CD14-positive monocyte (primary cell): ENCODE measurements around the gene SLC18A3. TPM values are rescaled to one million over a fixed set of nuclear protein-coding genes. Genes with fewer than 3 reads are reported as not detected.

Source experiments
- DNase-seq, 3 donors: peaks; one replicate each; pipeline ENCODE4 v3.0.0-alpha.2; 2011 to 2022
- H2AFZ ChIP-seq: 2 replicates; pipeline ENCODE4 v1.6.0; 2012; ENCODE audit warnings: mild to moderate bottlenecking, low read depth, low read length, inconsistent platforms; ENCODE audit not compliant: insufficient read depth, poor library complexity, severe bottlenecking
- H3K27ac ChIP-seq, 2 donors: 1 replicate in 1 of 2; 2 replicates in 1 of 2; pipeline ENCODE4 v1.5.1; 2012 to 2013; ENCODE audit warnings: low read length in 2 of 2, control low read depth in 1 of 2, inconsistent platforms in 1 of 2, low read depth in 1 of 2, mild to moderate bottlenecking in 1 of 2
- H3K27me3 ChIP-seq, 2 donors: one replicate each; pipeline versions ENCODE4 v1.6.0 to v1.6.1; 2011 to 2013; ENCODE audit warnings: low read length in 2 of 2; ENCODE audit not compliant: control insufficient read depth in 2 of 2, insufficient read depth in 2 of 2
- H3K36me3 ChIP-seq, 2 donors: replicated peaks in 1 of 2; 1 replicate in 1 of 2; 2 replicates in 1 of 2; pipeline versions ENCODE4 v1.5.1 to v1.6.1; 2012 to 2013; ENCODE audit warnings: low read length in 2 of 2, control low read depth in 1 of 2, inconsistent platforms in 1 of 2, mild to moderate bottlenecking in 1 of 2; ENCODE audit not compliant: insufficient read depth in 2 of 2, control insufficient read depth in 1 of 2
- H3K4me1 ChIP-seq, 2 donors: 1 replicate in 1 of 2; 2 replicates in 1 of 2; pipeline versions ENCODE4 v1.5.1 to v1.6.1; 2012 to 2013; ENCODE audit warnings: low read length in 2 of 2, control low read depth in 1 of 2, inconsistent platforms in 1 of 2, mild to moderate bottlenecking in 1 of 2, moderate library complexity in 1 of 2; ENCODE audit not compliant: insufficient read depth in 2 of 2, control insufficient read depth in 1 of 2
- H3K4me2 ChIP-seq: replicated peaks from 2 replicates; pipeline ENCODE3; 2012; ENCODE audit warnings: low read length, moderate library complexity, mild to moderate bottlenecking; ENCODE audit not compliant: poor library complexity, severe bottlenecking; ENCODE audit errors: extremely low read depth
- H3K4me3 ChIP-seq, 3 experiments: fragments of 200-600 bp in 1 of 3; sonication (generic) in 1 of 3; replicated peaks in 1 of 3; 1 replicate in 2 of 3; 2 replicates in 1 of 3; pipeline ENCODE4 v1.5.1; 2011 to 2013; ENCODE audit warnings: low read length in 3 of 3, mild to moderate bottlenecking in 3 of 3, control low read depth in 2 of 3, low read depth in 2 of 3, inconsistent platforms in 1 of 3, moderate library complexity in 1 of 3
- H3K79me2 ChIP-seq: 2 replicates; pipeline ENCODE4 v1.6.0; 2012; ENCODE audit warnings: mild to moderate bottlenecking, control low read depth, inconsistent platforms, low read length, moderate library complexity; ENCODE audit not compliant: insufficient read depth
- H3K9ac ChIP-seq: 2 replicates; pipeline ENCODE4 v1.6.0; 2017; ENCODE audit warnings: low read length, mild to moderate bottlenecking; ENCODE audit not compliant: insufficient read depth, poor library complexity, severe bottlenecking
- H3K9me3 ChIP-seq, 2 donors: replicated peaks in 1 of 2; 1 replicate in 1 of 2; 2 replicates in 1 of 2; pipeline versions ENCODE4 v1.5.1 to v1.6.1; 2012 to 2013; ENCODE audit warnings: low read length in 2 of 2, control low read depth in 1 of 2; ENCODE audit not compliant: control insufficient read depth in 1 of 2, insufficient read depth in 1 of 2
- H4K20me1 ChIP-seq: 2 replicates; pipeline ENCODE4 v1.6.0; 2012; ENCODE audit warnings: mild to moderate bottlenecking, low read length, control low read depth, moderate library complexity; ENCODE audit not compliant: insufficient read depth
- H3K27ac Mint-ChIP-seq, 7 donors: one replicate each; pipeline ENCODE4 v1.8.0; 2020; ENCODE audit warnings: mild to moderate bottlenecking in 7 of 7, mixed read lengths in 7 of 7, moderate library complexity in 6 of 7, inconsistent platforms in 2 of 7
- H3K27me3 Mint-ChIP-seq, 3 donors: one replicate each; pipeline ENCODE4 v1.8.0; 2021 to 2022; ENCODE audit warnings: low read depth in 3 of 3, mild to moderate bottlenecking in 3 of 3, mixed read lengths in 3 of 3, moderate library complexity in 3 of 3, inconsistent platforms in 1 of 3
- H3K36me3 Mint-ChIP-seq, 2 donors: one replicate each; pipeline ENCODE4 v1.8.0; 2020; ENCODE audit warnings: mixed read lengths in 2 of 2, inconsistent platforms in 1 of 2, mild to moderate bottlenecking in 1 of 2
- H3K4me1 Mint-ChIP-seq: one replicate; pipeline ENCODE4 v1.8.0; 2020; ENCODE audit warnings: mild to moderate bottlenecking, mixed read lengths
- H3K4me3 Mint-ChIP-seq, 2 donors: one replicate each; pipeline ENCODE4 v1.8.0; 2020; ENCODE audit warnings: mild to moderate bottlenecking in 2 of 2, mixed read lengths in 2 of 2, moderate library complexity in 1 of 2
- H3K9me3 Mint-ChIP-seq, 7 donors: one replicate each; pipeline ENCODE4 v1.8.0; 2020 to 2022; ENCODE audit warnings: mixed read lengths in 7 of 7, mild to moderate bottlenecking in 6 of 7, moderate library complexity in 6 of 7, inconsistent platforms in 2 of 7
- CTCF ChIP-seq: fragments of 200-600 bp; IDR thresholded peaks from one replicate; pipeline ENCODE4 v1.8.0; 2022; ENCODE audit warnings: antibody characterized with exemption, mild to moderate bottlenecking
- WGBS: methylation state at CpG from one replicate; pipeline ENCODE4 v1.1.5; 2013; ENCODE audit warnings: missing lambda C conversion rate; ENCODE audit not compliant: insufficient coverage; 5-methylcytosine and 5-hydroxymethylcytosine counted together
- intact Hi-C, 2 donors: fragments of 100-400 bp; cut with micrococcal nuclease; formaldehyde crosslinking; loops; one replicate each; pipeline versions ENCODE4 v1.15.0 to v1.15.1; 2023
- polyA plus RNA-seq, 3 donors: library from polyadenylated mRNA; depleted of rRNA in 1 of 3; unstranded in 2 of 3; stranded (reverse) in 1 of 3; fragments of 300-500 nt in 2 of 3; fragments of >200 nt in 1 of 3; fragmentation: Illumina TruSeq in 2 of 3; gene quantifications; 1 replicate in 2 of 3; 2 replicates in 1 of 3; pipeline ENCODE4 v1.2.3, GENCODE V29; 2012 to 2021

The SLC18A3 gene
- polyA plus RNA-seq, 3 donors = not detected

- H3K4me3 Mint-ChIP-seq = no peak overlapping the region
- Histone ChIP-seq H3K27ac (no peak overlapping the region), H2AFZ (no peak overlapping the region), H3K27me3 (no peaks in the 10 kb centered on the region), H4K20me1 (no peaks in the 10 kb centered on the region), H3K4me1 (peaks cover 10 to 13% of the 10 kb centered on the region in 2 donors), H3K79me2 (no peaks in the 10 kb centered on the region), H3K4me3 (no peak overlapping the region), H3K9ac (no peak overlapping the region), H3K4me2 (no peak overlapping the region), H3K36me3 (no peaks in the 10 kb centered on the region), H3K9me3 (no peaks in the 10 kb centered on the region)
- DNase-seq = no peak
- peaks cover 0 to 6% (median 2%) of the 10 kb centered on the region in 7 donors for H3K9me3 Mint-ChIP-seq
- H3K4me1 Mint-ChIP-seq = peaks cover 26% of the 10 kb centered on the region
- peaks cover 11 to 20% (median 16%) of the 10 kb centered on the region in 3 donors for H3K27me3 Mint-ChIP-seq
- no peaks in the 10 kb centered on the region for H3K36me3 Mint-ChIP-seq
- intact Hi-C loops = no loop called here
- WGBS = 94% methylated on average over 2 of the region's 4 CpGs
- no peak for TF ChIP-seq CTCF
- no peak overlapping the region for H3K27ac Mint-ChIP-seq
Observed at GRCh38 chr10:49647554-49647953, 37.4 kb downstream of the SLC18A3 start.

GRCh38 chr10:49647985-49648795, 38.1 kb downstream of the SLC18A3 start:
- no peak for TF ChIP-seq CTCF
- intact Hi-C loops = no loop called here
- Mint-ChIP-seq H3K36me3 (no peaks in the 10 kb centered on the region), H3K27ac (peak overlapping the region in 1 of 7 donors; percentile 24), H3K9me3 (peaks cover 0 to 6% (median 2%) of the 10 kb centered on the region in 7 donors), H3K4me3 (no peak overlapping the region), H3K27me3 (peaks cover 13 to 21% (median 16%) of the 10 kb centered on the region in 3 donors), H3K4me1 (peaks cover 26% of the 10 kb centered on the region)
- Histone ChIP-seq H2AFZ (no peak overlapping the region), H3K9ac (no peak overlapping the region), H3K36me3 (no peaks in the 10 kb centered on the region), H4K20me1 (no peaks in the 10 kb centered on the region), H3K9me3 (no peaks in the 10 kb centered on the region), H3K4me2 (no peak overlapping the region), H3K27me3 (no peaks in the 10 kb centered on the region), H3K79me2 (no peaks in the 10 kb centered on the region), H3K4me1 (peaks cover 10 to 13% of the 10 kb centered on the region in 2 donors), H3K4me3 (no peak overlapping the region), H3K27ac (no peak overlapping the region)
- no peak for DNase-seq
- 85% methylated on average over 12 of the region's 18 CpGs for WGBS
